IMR-90 (cell line): ENCODE data around the gene MMS19. TPM values are rescaled to one million over a fixed set of nuclear protein-coding genes. Genes with fewer than 3 reads are reported as not detected.

Source experiments
- ATAC-seq: fragments of 200-7000 bp; cut with Tn5 transposase; 2 replicates; pipeline ENCODE4 v1.9.1; 2020; ENCODE audit warnings: low read depth, mild to moderate bottlenecking, moderate library complexity
- BruUV-seq: library from RNA; stranded (reverse); fragments of 400-500 nt; replicated peaks from 2 replicates; lab custom pipeline; 2021; lab: Mats Ljungman, UMichigan
- CTCF ChIA-PET: fragments of 300-600 bp; formaldehyde crosslinking; extraction: SDS; loops from one replicate; lab custom pipeline; 2021; ENCODE audit warnings: antibody characterized with exemption; lab: Yijun Ruan, JAX
- POLR2A ChIA-PET: fragments of 300-600 bp; sonication (Branson Sonifier 250); formaldehyde crosslinking; loops from one replicate; lab custom pipeline; 2022; ENCODE audit warnings: antibody characterized with exemption; ENCODE audit not compliant: unreplicated experiment; lab: Charles Lee
- DNase-seq: peaks from one replicate; pipeline ENCODE4 v3.0.0; 2013
- H2AFZ ChIP-seq: replicated peaks from 2 replicates; pipeline ENCODE3; 2013; ENCODE audit warnings: low read length, mild to moderate bottlenecking; ENCODE audit not compliant: poor library complexity
- H2AK5ac ChIP-seq: 2 replicates; pipeline ENCODE4 v1.6.1; 2013; ENCODE audit warnings: low read depth, low read length, inconsistent platforms
- H2AK9ac ChIP-seq: replicated peaks from 2 replicates; pipeline ENCODE3; 2013; ENCODE audit warnings: mild to moderate bottlenecking, low read depth, low read length, moderate library complexity; ENCODE audit not compliant: poor library complexity
- H2BK120ac ChIP-seq: 2 replicates; pipeline ENCODE4 v1.6.1; 2013; ENCODE audit warnings: low read depth, low read length, inconsistent platforms
- H2BK15ac ChIP-seq: 3 replicates; pipeline ENCODE4 v1.6.1; 2013; ENCODE audit warnings: low read depth, low read length, inconsistent platforms
- H2BK20ac ChIP-seq: 2 replicates; pipeline ENCODE4 v1.6.1; 2013; ENCODE audit warnings: low read depth, mild to moderate bottlenecking, inconsistent platforms, low read length, moderate library complexity
- H2BK5ac ChIP-seq: 2 replicates; pipeline ENCODE4 v1.6.1; 2013; ENCODE audit warnings: mild to moderate bottlenecking, low read depth, low read length, inconsistent platforms; ENCODE audit not compliant: poor library complexity, severe bottlenecking
- H3K14ac ChIP-seq: replicated peaks from 2 replicates; pipeline ENCODE4 v1.6.1; 2013; ENCODE audit warnings: low read depth, low read length, inconsistent platforms
- H3K18ac ChIP-seq: 2 replicates; pipeline ENCODE4 v1.6.1; 2013; ENCODE audit warnings: low read depth, low read length, control low read depth
- H3K23ac ChIP-seq: 2 replicates; pipeline ENCODE4 v1.6.1; 2013; ENCODE audit warnings: low read depth, low read length, inconsistent platforms
- H3K27ac ChIP-seq: 2 replicates; pipeline ENCODE4 v1.5.1; 2013; ENCODE audit warnings: mild to moderate bottlenecking, control low read depth, low read length; ENCODE audit not compliant: insufficient read depth
- H3K27me3 ChIP-seq: 2 replicates; pipeline ENCODE4 v1.6.1; 2013; ENCODE audit warnings: low read length; ENCODE audit not compliant: control insufficient read depth, insufficient read depth
- H3K36me3 ChIP-seq: 2 replicates; pipeline ENCODE4 v1.6.1; 2013; ENCODE audit warnings: low read length, mixed read lengths; ENCODE audit not compliant: control insufficient read depth, insufficient read depth
- H3K4ac ChIP-seq: 2 replicates; pipeline ENCODE4 v1.6.1; 2013; ENCODE audit warnings: low read depth, low read length, inconsistent platforms
- H3K4me1 ChIP-seq: 2 replicates; pipeline ENCODE4 v1.6.1; 2013; ENCODE audit warnings: low read length, mixed read lengths; ENCODE audit not compliant: control insufficient read depth, insufficient read depth
- H3K4me2 ChIP-seq: 2 replicates; pipeline ENCODE4 v1.6.1; 2013; ENCODE audit warnings: low read depth, mild to moderate bottlenecking, control low read depth, low read length, moderate library complexity
- H3K4me3 ChIP-seq: 2 replicates; pipeline ENCODE4 v1.5.1; 2013; ENCODE audit warnings: low read depth, mild to moderate bottlenecking, control low read depth, low read length, moderate library complexity; ENCODE audit not compliant: insufficient read depth
- H3K56ac ChIP-seq: 2 replicates; pipeline ENCODE4 v1.6.1; 2013; ENCODE audit warnings: low read length, inconsistent platforms; ENCODE audit not compliant: insufficient read depth; ENCODE audit errors: extremely low read depth
- H3K79me1 ChIP-seq, 2 experiments: 2 replicates each; pipeline ENCODE4 v1.6.1; 2013; ENCODE audit warnings: low read length in 2 of 2, inconsistent platforms in 1 of 2, low read depth in 1 of 2
- H3K9ac ChIP-seq: 2 replicates; pipeline ENCODE4 v1.6.1; 2013; ENCODE audit warnings: low read depth, low read length, control low read depth
- H3K9me1 ChIP-seq: 2 replicates; pipeline ENCODE4 v1.6.1; 2013; ENCODE audit warnings: low read length, inconsistent platforms; ENCODE audit not compliant: insufficient read depth
- H3K9me3 ChIP-seq: 2 replicates; pipeline ENCODE4 v1.6.1; 2013; ENCODE audit warnings: low read length; ENCODE audit not compliant: control insufficient read depth, insufficient read depth
- H4K20me1 ChIP-seq: 2 replicates; pipeline ENCODE4 v1.6.1; 2013; ENCODE audit warnings: low read length, inconsistent platforms; ENCODE audit not compliant: insufficient read depth
- H4K5ac ChIP-seq: 2 replicates; pipeline ENCODE4 v1.6.1; 2013; ENCODE audit warnings: mild to moderate bottlenecking, low read depth, low read length, control low read depth
- H4K8ac ChIP-seq, 2 experiments: 2 replicates each; pipeline ENCODE4 v1.6.1; 2013; ENCODE audit warnings: low read depth in 2 of 2, low read length in 2 of 2, control low read depth in 1 of 2, inconsistent platforms in 1 of 2
- H4K91ac ChIP-seq: 2 replicates; pipeline ENCODE4 v1.6.1; 2013; ENCODE audit warnings: low read depth, low read length, inconsistent platforms; ENCODE audit not compliant: insufficient read depth
- FOS ChIP-seq: fragments of 150-350 bp; IDR thresholded peaks from 2 replicates; pipeline ENCODE4 v1.6.1; 2016; ENCODE audit warnings: low read depth, low read length
- MAFK ChIP-seq: IDR thresholded peaks from 2 replicates; pipeline ENCODE4 v1.6.1; 2012; ENCODE audit warnings: low read depth, low read length, improper control_type of control experiment
- MXI1 ChIP-seq: IDR thresholded peaks from 2 replicates; pipeline ENCODE4 v1.6.1; 2012; ENCODE audit warnings: low read depth, mild to moderate bottlenecking, low read length, moderate library complexity, borderline replicate concordance
- POLR2A ChIP-seq: IDR thresholded peaks from 2 replicates; pipeline ENCODE4 v1.6.1; 2012; ENCODE audit warnings: mild to moderate bottlenecking, low read depth, low read length
- RFX5 ChIP-seq: IDR thresholded peaks from 2 replicates; pipeline ENCODE4 v1.8.0; 2012; ENCODE audit warnings: low read depth, mild to moderate bottlenecking, low read length, moderate library complexity
- WGBS, 2 experiments: methylation state at CpG; one replicate each; pipeline versions ENCODE4 v1.1.5 to v1.1.7; 2013; ENCODE audit warnings: missing lambda C conversion rate in 2 of 2; ENCODE audit not compliant: insufficient read length in 1 of 2; ENCODE audit errors: extremely low coverage in 2 of 2; 5-methylcytosine and 5-hydroxymethylcytosine counted together
- dilution Hi-C: fragments of 300-500 bp; cut with HindIII; formaldehyde crosslinking; loops from one replicate; pipeline ENCODE4 v1.14.3; 2018; ENCODE audit warnings: low sequenced_read_pairs; ENCODE audit not compliant: unreplicated experiment
- in situ Hi-C: fragments of 300-500 bp; cut with MboI; formaldehyde crosslinking; loops from 3 replicates; pipeline ENCODE4 v1.14.3; 2019; ENCODE audit warnings: low sequenced_read_pairs, inconsistent platforms, mixed read lengths
- intact Hi-C: fragments of 100-400 bp; cut with micrococcal nuclease; formaldehyde crosslinking; loops from 2 replicates; pipeline ENCODE4 v1.10.0; 2022
- polyA plus RNA-seq, 3 experiments: library from polyadenylated mRNA; depleted of rRNA; stranded (reverse); fragments of >200 nt; gene quantifications; 2 replicates each; pipeline ENCODE4 v1.2.3, GENCODE V29; 2012; ENCODE audit warnings: low replicate concordance in 1 of 3
- total RNA-seq: library from RNA; depleted of rRNA; stranded (reverse); fragments of >200 nt; gene quantifications from 2 replicates; pipeline ENCODE4 v1.2.3, GENCODE V29; 2012
- TF ChIP-seq, protein P1 (sequence below): fragments of 150-350 bp; IDR thresholded peaks from 2 replicates; pipeline ENCODE4 v1.6.1; 2016; ENCODE audit warnings: low read depth, mild to moderate bottlenecking, low read length, moderate library complexity, borderline replicate concordance
- TF ChIP-seq, protein P2 (sequence below): conservative IDR thresholded peaks from 2 replicates; pipeline ENCODE4 v1.5.1; 2012; ENCODE audit warnings: mild to moderate bottlenecking, low read depth, low read length, improper control_type of control experiment

Gene MMS19
- total and polyA plus RNA-seq, 2 of the 4 experiments (the other 2 are of a cell fraction) = 70.1 to 72.7 TPM

DNA sequence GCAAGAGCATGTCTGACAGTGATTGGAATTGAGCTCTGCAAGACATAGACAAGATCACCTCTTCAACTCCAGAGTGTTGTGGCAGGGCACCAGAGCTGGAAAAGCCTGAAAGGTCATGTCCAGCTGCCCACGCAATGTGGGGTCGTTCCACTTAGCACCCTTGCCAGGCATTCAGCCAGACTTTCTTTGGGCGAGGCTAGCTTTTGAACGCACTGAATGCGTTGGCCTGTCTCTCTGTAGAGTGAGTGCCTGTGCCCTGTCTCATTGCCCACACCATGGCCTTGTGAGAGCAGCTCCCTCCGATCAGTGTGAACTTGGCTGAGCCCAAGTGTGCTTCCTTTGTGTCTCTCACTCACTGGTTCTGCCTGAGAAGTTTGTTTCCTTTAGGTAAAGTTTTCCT is 23.8 kb upstream of the MMS19 start:
- H3K14ac ChIP-seq = no peak overlapping the region
- dilution Hi-C loops = no loop called here
- H3K27ac ChIP-seq = no peak overlapping the region
- no peak overlapping the region for H2AFZ ChIP-seq
- H2BK20ac ChIP-seq = no peak overlapping the region
- no peak overlapping the region for H3K4me2 ChIP-seq
- no peak overlapping the region for H4K91ac ChIP-seq
- DNase-seq (no peak), ATAC-seq (no peak)
- H3K23ac ChIP-seq = no peak overlapping the region
- 90% methylated on average over 5 of the region's 6 CpGs; no CpG with 5 or more reads in 1 of the 2 experiments for WGBS, 2 experiments
- no peak overlapping the region for H2BK120ac ChIP-seq
- in situ Hi-C loops = no loop called here
- no peak overlapping the region for H3K18ac ChIP-seq
- H2AK9ac ChIP-seq = no peak overlapping the region
- no peak overlapping the region for H3K4ac ChIP-seq
- POLR2A ChIA-PET = interaction anchor here (0.6 kb wide), 1 partner anchor 24 kb away, joined by 6 read pairs; no protein-coding TSS in a partner anchor
- H3K79me1 ChIP-seq = peaks cover 38 to 86% of the 10 kb centered on the region in 2 experiments
- TF ChIP-seq FOS (no peak), RFX5 (no peak), MXI1 (no peak), MAFK (no peak), POLR2A (no peak)
- TF ChIP-seq, protein P1, sequence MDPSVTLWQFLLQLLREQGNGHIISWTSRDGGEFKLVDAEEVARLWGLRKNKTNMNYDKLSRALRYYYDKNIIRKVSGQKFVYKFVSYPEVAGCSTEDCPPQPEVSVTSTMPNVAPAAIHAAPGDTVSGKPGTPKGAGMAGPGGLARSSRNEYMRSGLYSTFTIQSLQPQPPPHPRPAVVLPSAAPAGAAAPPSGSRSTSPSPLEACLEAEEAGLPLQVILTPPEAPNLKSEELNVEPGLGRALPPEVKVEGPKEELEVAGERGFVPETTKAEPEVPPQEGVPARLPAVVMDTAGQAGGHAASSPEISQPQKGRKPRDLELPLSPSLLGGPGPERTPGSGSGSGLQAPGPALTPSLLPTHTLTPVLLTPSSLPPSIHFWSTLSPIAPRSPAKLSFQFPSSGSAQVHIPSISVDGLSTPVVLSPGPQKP = no peak
- TF ChIP-seq, protein P2, sequence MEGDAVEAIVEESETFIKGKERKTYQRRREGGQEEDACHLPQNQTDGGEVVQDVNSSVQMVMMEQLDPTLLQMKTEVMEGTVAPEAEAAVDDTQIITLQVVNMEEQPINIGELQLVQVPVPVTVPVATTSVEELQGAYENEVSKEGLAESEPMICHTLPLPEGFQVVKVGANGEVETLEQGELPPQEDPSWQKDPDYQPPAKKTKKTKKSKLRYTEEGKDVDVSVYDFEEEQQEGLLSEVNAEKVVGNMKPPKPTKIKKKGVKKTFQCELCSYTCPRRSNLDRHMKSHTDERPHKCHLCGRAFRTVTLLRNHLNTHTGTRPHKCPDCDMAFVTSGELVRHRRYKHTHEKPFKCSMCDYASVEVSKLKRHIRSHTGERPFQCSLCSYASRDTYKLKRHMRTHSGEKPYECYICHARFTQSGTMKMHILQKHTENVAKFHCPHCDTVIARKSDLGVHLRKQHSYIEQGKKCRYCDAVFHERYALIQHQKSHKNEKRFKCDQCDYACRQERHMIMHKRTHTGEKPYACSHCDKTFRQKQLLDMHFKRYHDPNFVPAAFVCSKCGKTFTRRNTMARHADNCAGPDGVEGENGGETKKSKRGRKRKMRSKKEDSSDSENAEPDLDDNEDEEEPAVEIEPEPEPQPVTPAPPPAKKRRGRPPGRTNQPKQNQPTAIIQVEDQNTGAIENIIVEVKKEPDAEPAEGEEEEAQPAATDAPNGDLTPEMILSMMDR = no peak
- no peaks in the 10 kb centered on the region for H3K9me3 ChIP-seq
- peaks cover 82% of the 10 kb centered on the region for H4K20me1 ChIP-seq
- intact Hi-C loops = no loop called here
- no peak overlapping the region for H3K9ac ChIP-seq
- H2AK5ac ChIP-seq = no peak overlapping the region
- H3K56ac ChIP-seq = no peak overlapping the region
- no peak overlapping the region for H4K5ac ChIP-seq
- H4K8ac ChIP-seq = no peak overlapping the region
- no peak overlapping the region for H2BK15ac ChIP-seq
- H3K36me3 ChIP-seq = no peaks in the 10 kb centered on the region
- CTCF ChIA-PET = interaction anchor here (1.2 kb wide), 1 partner anchor 32 kb away, joined by 3 read pairs; no protein-coding TSS in a partner anchor
- no peaks in the 10 kb centered on the region for H3K27me3 ChIP-seq
- no peak overlapping the region for H3K4me3 ChIP-seq
- BruUV-seq = no TSS peak
- no peak overlapping the region for H2BK5ac ChIP-seq
- H3K9me1 ChIP-seq = peaks cover 22% of the 10 kb centered on the region
- H3K4me1 ChIP-seq = peaks cover 9% of the 10 kb centered on the region
